Measurements from ENCODE around the gene TTC1.

DNA sequence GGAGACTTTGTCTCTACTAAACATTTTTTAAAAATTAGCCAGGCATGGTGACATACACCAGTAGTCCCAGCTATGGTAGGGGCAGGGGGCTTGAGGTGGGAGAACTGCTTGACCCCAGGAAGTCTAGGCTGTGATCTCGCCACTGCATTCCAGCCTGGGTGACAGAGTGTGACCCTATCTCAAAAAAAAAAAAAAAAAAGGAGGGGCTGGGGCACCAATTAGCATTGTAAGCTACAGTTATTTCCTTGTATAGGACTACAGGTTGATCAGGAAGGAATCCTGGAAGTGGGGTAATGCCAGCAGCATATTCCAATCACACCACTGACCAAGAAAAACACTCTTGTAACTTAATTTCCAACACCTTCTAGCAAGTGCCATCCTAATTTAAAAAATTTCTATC lies 78.3 kb downstream of the TTC1 start:
- TF ChIP-seq POLR2AphosphoS5 (IDR thresholded peaks at IDR 0.05; ENCODE audit: low read depth, low read length) (no peak), POLR2A (IDR thresholded peaks at IDR 0.05; ENCODE audit: low read depth, low read length) (no peak)
